Measurements from ENCODE around the gene RLBP1.

The RLBP1 gene

DNA sequence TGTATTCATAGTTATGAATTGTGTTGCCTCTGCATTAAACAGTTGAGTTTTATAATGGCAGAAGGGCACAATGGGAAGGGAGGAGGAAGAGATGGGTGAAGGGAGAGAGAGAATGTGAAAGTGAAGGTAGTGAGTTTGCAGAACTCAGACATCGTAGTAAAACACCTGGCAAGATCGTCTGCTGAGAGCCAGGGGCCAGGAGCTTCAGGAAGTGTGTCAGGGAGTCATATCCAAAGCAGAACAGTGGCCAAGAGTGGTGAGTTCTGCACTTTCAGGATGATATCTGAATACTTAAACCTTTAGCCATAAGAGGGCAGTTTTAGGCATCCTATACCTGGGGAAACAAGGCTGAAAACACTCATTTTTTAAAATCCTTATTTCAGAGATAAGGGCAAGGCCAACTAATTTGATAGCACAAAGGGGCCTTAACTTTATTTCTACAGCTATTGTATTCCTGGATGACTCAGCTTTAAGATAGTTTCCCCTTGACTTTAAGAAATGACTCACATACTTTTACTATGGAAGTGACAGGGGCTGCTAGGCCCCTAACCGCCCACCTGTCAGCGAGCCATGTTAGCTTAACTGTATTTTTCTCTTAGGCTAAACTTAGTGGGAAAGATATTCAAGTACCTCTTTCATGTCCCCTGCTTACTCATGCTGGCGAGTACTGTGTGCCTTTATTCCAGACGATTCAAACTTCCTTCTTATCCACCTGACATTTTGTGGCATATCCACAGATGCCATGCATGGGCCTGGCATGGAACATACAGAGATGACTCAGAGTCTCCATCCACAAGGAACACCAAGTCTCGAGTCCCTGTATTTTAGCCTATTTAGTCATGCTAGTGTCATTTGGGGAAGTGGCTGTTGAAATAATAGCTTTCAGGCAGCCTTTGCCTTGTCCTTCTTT, 53.9 kb downstream of the RLBP1 start:
- Histone ChIP-seq H3K79me1 (replicated peaks; ENCODE audit: low read length, poor library complexity, severe bottlenecking) (peaks cover 8% of the 10 kb centered on the region), H4K91ac (ENCODE audit: low read length) (no peak overlapping the region), H3K4ac (ENCODE audit: low read depth in 1 of 2, low read length in 2 of 2) (no peak overlapping the region)

DNA sequence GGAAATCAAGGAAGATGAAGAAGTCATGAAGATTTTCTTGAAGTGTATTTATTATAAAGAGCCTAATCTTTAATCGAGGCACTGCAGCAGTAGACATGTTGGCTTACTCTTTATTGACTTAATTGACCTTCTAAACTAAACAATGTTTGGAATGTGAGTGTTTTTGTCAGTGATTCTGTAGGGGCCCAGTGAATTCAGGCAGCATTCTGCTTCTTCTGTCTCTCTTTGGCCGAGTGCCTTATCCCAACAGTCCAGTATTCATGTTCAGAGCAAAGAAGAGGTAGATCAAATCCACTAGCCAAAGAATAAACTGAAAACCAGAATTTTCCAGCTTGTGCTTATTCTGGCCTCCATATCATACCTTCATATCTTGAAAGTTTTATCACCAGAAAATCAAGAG, 55.7 kb downstream of the RLBP1 start:
- no peaks in the 10 kb centered on the region for H3K27me3 ChIP-seq (ENCODE audit: control insufficient read depth in 1 of 2, insufficient read depth in 1 of 2, low read length in 2 of 2)
- H4K91ac ChIP-seq (ENCODE audit: low read length), result no peak overlapping the region
- H3K4me3 ChIP-seq (ENCODE audit: insufficient read depth in 1 of 2, low read depth in 1 of 2, low read length in 2 of 2), result no peak overlapping the region
- H3K9ac ChIP-seq (ENCODE audit: low read length), result no peak overlapping the region
- H2AFZ ChIP-seq (ENCODE audit: low read depth, low read length), result no peak overlapping the region
- H2BK15ac ChIP-seq (ENCODE audit: low read depth, poor library complexity, severe bottlenecking), result no peak overlapping the region
- H2AK5ac ChIP-seq (ENCODE audit: low read length, severe bottlenecking), result no peak overlapping the region
- H3K14ac ChIP-seq (ENCODE audit: low read length in 2 of 2), result no peak overlapping the region
- no peak overlapping the region for H4K8ac ChIP-seq (ENCODE audit: low read length)
- no peak overlapping the region for H2BK5ac ChIP-seq (ENCODE audit: low read depth, low read length, poor library complexity, severe bottlenecking)
- peaks cover 0 to 66% of the 10 kb centered on the region in 2 experiments for H3K36me3 ChIP-seq (ENCODE audit: control insufficient read depth in 1 of 2, insufficient read depth in 2 of 2, low read depth in 1 of 2, low read length in 2 of 2)
- no peak overlapping the region for H2BK12ac ChIP-seq (ENCODE audit: low read length in 2 of 2)
- H3K4me2 ChIP-seq (ENCODE audit: low read length, poor library complexity, severe bottlenecking), result no peak overlapping the region
- peaks cover 15% of the 10 kb centered on the region for H3K4me1 ChIP-seq (ENCODE audit: control insufficient read depth, insufficient read depth, low read depth, low read length)
- 83% methylated on average over 2 of the region's 2 CpGs for WGBS
- no peak overlapping the region for H3K27ac ChIP-seq (ENCODE audit: low read length, poor library complexity, severe bottlenecking)
- no peak for DNase-seq
- no peak overlapping the region for H3K4ac ChIP-seq (ENCODE audit: low read depth in 1 of 2, low read length in 2 of 2)
- H2BK120ac ChIP-seq (ENCODE audit: low read depth, low read length), result no peak overlapping the region
- H3K9me3 ChIP-seq (ENCODE audit: control insufficient read depth, low read length), result no peaks in the 10 kb centered on the region
- H3K18ac ChIP-seq (ENCODE audit: low read depth in 1 of 2, low read length in 2 of 2), result no peak overlapping the region
- H3K23ac ChIP-seq (ENCODE audit: low read length in 2 of 2), result no peak overlapping the region
- peaks cover 4% of the 10 kb centered on the region for H3K79me1 ChIP-seq (replicated peaks; ENCODE audit: low read length, poor library complexity, severe bottlenecking)

More for the DNA sequence above, 53.9 kb downstream of the RLBP1 start:
- DNase-seq, result peak; percentile 53
- peaks cover 0 to 68% of the 10 kb centered on the region in 2 experiments for H3K36me3 ChIP-seq (ENCODE audit: control insufficient read depth in 1 of 2, insufficient read depth in 2 of 2, low read depth in 1 of 2, low read length in 2 of 2)
- no peak overlapping the region for H4K8ac ChIP-seq (ENCODE audit: low read length)
- H3K4me1 ChIP-seq (ENCODE audit: control insufficient read depth, insufficient read depth, low read depth, low read length), result peaks cover 15% of the 10 kb centered on the region
- no peaks in the 10 kb centered on the region for H3K9me3 ChIP-seq (ENCODE audit: control insufficient read depth, low read length)
- no peak overlapping the region for H3K14ac ChIP-seq (ENCODE audit: low read length in 2 of 2)
- H2AFZ ChIP-seq (ENCODE audit: low read depth, low read length), result no peak overlapping the region
- H2BK120ac ChIP-seq (ENCODE audit: low read depth, low read length), result no peak overlapping the region
- H3K9ac ChIP-seq (ENCODE audit: low read length), result no peak overlapping the region
- H3K27me3 ChIP-seq (ENCODE audit: control insufficient read depth in 1 of 2, insufficient read depth in 1 of 2, low read length in 2 of 2), result no peaks in the 10 kb centered on the region
- H2BK12ac ChIP-seq (ENCODE audit: low read length in 2 of 2), result no peak overlapping the region
- H3K4me2 ChIP-seq (ENCODE audit: low read length, poor library complexity, severe bottlenecking), result no peak overlapping the region
- H2AK5ac ChIP-seq (ENCODE audit: low read length, severe bottlenecking), result peak overlapping the region; percentile 53
- no peak overlapping the region for H2BK5ac ChIP-seq (ENCODE audit: low read depth, low read length, poor library complexity, severe bottlenecking)
- H3K27ac ChIP-seq (ENCODE audit: low read length, poor library complexity, severe bottlenecking), result peak overlapping the region; percentile 4
- H3K23ac ChIP-seq (ENCODE audit: low read length in 2 of 2), result no peak overlapping the region
- no peak overlapping the region for H2BK15ac ChIP-seq (ENCODE audit: low read depth, poor library complexity, severe bottlenecking)
- H3K4me3 ChIP-seq (ENCODE audit: insufficient read depth in 1 of 2, low read depth in 1 of 2, low read length in 2 of 2), result no peak overlapping the region
- WGBS, result 42% methylated on average over 6 of the region's 7 CpGs
- H3K18ac ChIP-seq (ENCODE audit: low read depth in 1 of 2, low read length in 2 of 2), result no peak overlapping the region

DNA sequence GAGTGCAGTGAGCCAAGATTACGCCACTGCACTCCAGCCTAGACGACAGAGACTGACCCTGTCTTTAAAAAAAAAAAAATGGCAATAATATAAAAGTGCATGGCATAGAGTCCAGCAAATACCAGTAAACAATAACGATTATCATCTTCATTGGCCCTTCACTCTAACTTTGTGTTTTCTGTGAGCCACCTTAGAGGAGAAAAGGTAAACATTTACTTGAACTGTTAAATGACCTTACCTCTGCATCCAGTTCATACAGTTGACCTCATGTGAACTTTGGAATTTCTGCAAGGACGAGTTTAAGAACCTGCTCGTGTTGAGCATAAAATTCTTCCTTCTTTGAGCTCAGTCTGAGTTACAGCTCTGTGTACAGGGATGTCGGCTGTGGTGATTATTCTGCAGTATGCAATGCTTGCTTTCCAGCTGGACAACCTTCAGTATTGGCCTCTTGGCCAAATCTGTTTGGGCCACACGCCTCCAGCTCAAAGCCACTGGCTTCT, 56.6 kb downstream of the RLBP1 start:
- H3K27me3 ChIP-seq (ENCODE audit: control insufficient read depth in 1 of 2, insufficient read depth in 1 of 2, low read length in 2 of 2), result no peaks in the 10 kb centered on the region
- H3K18ac ChIP-seq (ENCODE audit: low read depth in 1 of 2, low read length in 2 of 2), result no peak overlapping the region
- no peaks in the 10 kb centered on the region for H3K9me3 ChIP-seq (ENCODE audit: control insufficient read depth, low read length)
- no peak overlapping the region for H2BK12ac ChIP-seq (ENCODE audit: low read length in 2 of 2)
- peaks cover 15% of the 10 kb centered on the region for H3K4me1 ChIP-seq (ENCODE audit: control insufficient read depth, insufficient read depth, low read depth, low read length)
- no peak overlapping the region for H3K4me3 ChIP-seq (ENCODE audit: insufficient read depth in 1 of 2, low read depth in 1 of 2, low read length in 2 of 2)
- H4K8ac ChIP-seq (ENCODE audit: low read length), result no peak overlapping the region
- no peak overlapping the region for H2BK5ac ChIP-seq (ENCODE audit: low read depth, low read length, poor library complexity, severe bottlenecking)
- H3K4ac ChIP-seq (ENCODE audit: low read depth in 1 of 2, low read length in 2 of 2), result no peak overlapping the region
- no peak overlapping the region for H3K14ac ChIP-seq (ENCODE audit: low read length in 2 of 2)
- no peak overlapping the region for H3K4me2 ChIP-seq (ENCODE audit: low read length, poor library complexity, severe bottlenecking)
- no peak overlapping the region for H3K23ac ChIP-seq (ENCODE audit: low read length in 2 of 2)
- no peak overlapping the region for H2BK120ac ChIP-seq (ENCODE audit: low read depth, low read length)
- H4K91ac ChIP-seq (ENCODE audit: low read length), result no peak overlapping the region
- no peak overlapping the region for H3K9ac ChIP-seq (ENCODE audit: low read length)
- peaks cover 6% of the 10 kb centered on the region for H3K79me1 ChIP-seq (replicated peaks; ENCODE audit: low read length, poor library complexity, severe bottlenecking)
- no peak for DNase-seq
- H2AK5ac ChIP-seq (ENCODE audit: low read length, severe bottlenecking), result no peak overlapping the region
- H3K27ac ChIP-seq (ENCODE audit: low read length, poor library complexity, severe bottlenecking), result peak overlapping the region; percentile 52
- peaks cover 0 to 68% of the 10 kb centered on the region in 2 experiments for H3K36me3 ChIP-seq (ENCODE audit: control insufficient read depth in 1 of 2, insufficient read depth in 2 of 2, low read depth in 1 of 2, low read length in 2 of 2)
- H2BK15ac ChIP-seq (ENCODE audit: low read depth, poor library complexity, severe bottlenecking), result no peak overlapping the region
- no peak overlapping the region for H2AFZ ChIP-seq (ENCODE audit: low read depth, low read length)
- WGBS, result 92% methylated on average over 5 of the region's 7 CpGs

DNA sequence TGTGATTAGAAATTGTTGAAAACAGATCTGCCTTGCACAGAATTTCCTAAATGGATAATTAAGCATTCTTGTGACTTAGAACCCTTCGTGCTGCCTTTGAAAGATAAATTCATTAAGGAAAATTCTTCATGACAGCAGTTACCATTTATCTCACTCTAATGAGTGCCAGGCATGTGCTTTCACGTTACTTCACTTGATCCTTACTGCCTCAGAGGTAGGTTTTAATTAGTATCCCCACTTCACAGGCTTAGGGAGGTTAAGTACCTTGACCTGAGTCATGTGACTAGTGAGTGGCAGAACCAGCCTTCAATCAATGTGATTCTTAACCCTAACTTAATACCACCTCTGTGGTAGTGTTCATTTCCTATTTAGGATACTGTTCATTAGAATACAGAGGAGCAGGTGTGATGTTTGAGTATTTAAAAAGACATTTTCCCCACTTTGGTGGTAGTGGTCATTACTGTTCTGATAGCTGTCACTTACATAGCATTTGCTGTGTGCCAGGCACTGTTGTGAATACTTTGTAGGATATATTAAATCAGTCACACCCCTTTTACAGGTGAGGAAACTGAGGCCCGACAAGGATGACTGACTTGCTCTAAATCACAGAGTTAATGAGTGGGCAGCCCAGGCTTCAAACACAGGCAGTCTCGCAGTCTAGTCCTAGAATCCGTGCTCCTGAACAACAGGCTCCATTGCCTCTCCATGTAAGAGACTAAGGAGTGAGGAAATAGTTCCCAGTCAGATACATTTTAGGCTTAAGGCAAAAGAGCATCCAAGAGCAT, 57.9 kb downstream of the RLBP1 start:
- Histone ChIP-seq H3K14ac (ENCODE audit: low read length in 2 of 2) (no peak overlapping the region), H3K79me1 (replicated peaks; ENCODE audit: low read length, poor library complexity, severe bottlenecking) (peaks cover 4% of the 10 kb centered on the region), H2BK5ac (ENCODE audit: low read depth, low read length, poor library complexity, severe bottlenecking) (no peak overlapping the region), H2AFZ (ENCODE audit: low read depth, low read length) (no peak overlapping the region), H3K36me3 (ENCODE audit: control insufficient read depth in 1 of 2, insufficient read depth in 2 of 2, low read depth in 1 of 2, low read length in 2 of 2) (peaks cover 0 to 70% of the 10 kb centered on the region in 2 experiments), H3K27me3 (ENCODE audit: control insufficient read depth in 1 of 2, insufficient read depth in 1 of 2, low read length in 2 of 2) (no peaks in the 10 kb centered on the region), H4K8ac (ENCODE audit: low read length) (no peak overlapping the region), H3K4me3 (ENCODE audit: insufficient read depth in 1 of 2, low read depth in 1 of 2, low read length in 2 of 2) (no peak overlapping the region), H3K23ac (ENCODE audit: low read length in 2 of 2) (no peak overlapping the region), H3K4me1 (ENCODE audit: control insufficient read depth, insufficient read depth, low read depth, low read length) (peaks cover 15% of the 10 kb centered on the region), H3K18ac (ENCODE audit: low read depth in 1 of 2, low read length in 2 of 2) (no peak overlapping the region), H3K4ac (ENCODE audit: low read depth in 1 of 2, low read length in 2 of 2) (no peak overlapping the region), H2BK12ac (ENCODE audit: low read length in 2 of 2) (no peak overlapping the region), H2AK5ac (ENCODE audit: low read length, severe bottlenecking) (no peak overlapping the region), H3K4me2 (ENCODE audit: low read length, poor library complexity, severe bottlenecking) (no peak overlapping the region), H3K9ac (ENCODE audit: low read length) (no peak overlapping the region), H2BK120ac (ENCODE audit: low read depth, low read length) (no peak overlapping the region), H3K27ac (ENCODE audit: low read length, poor library complexity, severe bottlenecking) (no peak overlapping the region), H4K91ac (ENCODE audit: low read length) (no peak overlapping the region), H3K9me3 (ENCODE audit: control insufficient read depth, low read length) (no peaks in the 10 kb centered on the region), H2BK15ac (ENCODE audit: low read depth, poor library complexity, severe bottlenecking) (no peak overlapping the region)
- no peak for DNase-seq
- WGBS, result 91% methylated on average over 4 of the region's 5 CpGs
